Duodenal mucosa (tissue), 2 donors: ENCODE data around the gene VGLL3.

ENCODE experiments used
- H3K27ac ChIP-seq: one replicate; pipeline ENCODE4 v1.7.0; 2013; ENCODE audit warnings: low read depth, low read length
- H3K27me3 ChIP-seq, 2 donors: one replicate each; pipeline ENCODE4 v1.7.0; 2013; ENCODE audit warnings: low read length in 2 of 2, control low read depth in 1 of 2; ENCODE audit not compliant: insufficient read depth in 2 of 2, control insufficient read depth in 1 of 2
- H3K36me3 ChIP-seq, 2 donors: one replicate each; pipeline ENCODE4 v1.7.0; 2013; ENCODE audit warnings: low read length in 2 of 2, control low read depth in 1 of 2; ENCODE audit not compliant: insufficient read depth in 2 of 2, control insufficient read depth in 1 of 2
- H3K4me1 ChIP-seq, 2 donors: one replicate each; pipeline ENCODE4 v1.7.0; 2013; ENCODE audit warnings: low read length in 2 of 2, control low read depth in 1 of 2; ENCODE audit not compliant: insufficient read depth in 2 of 2, control insufficient read depth in 1 of 2
- H3K4me3 ChIP-seq, 2 donors: one replicate each; pipeline ENCODE4 v1.7.0; 2013; ENCODE audit warnings: low read length in 2 of 2, low read depth in 1 of 2
- H3K9ac ChIP-seq, 2 donors: one replicate each; pipeline ENCODE4 v1.7.0; 2013; ENCODE audit warnings: low read length in 2 of 2, low read depth in 1 of 2
- H3K9me3 ChIP-seq, 2 donors: one replicate each; pipeline ENCODE4 v1.7.0; 2013; ENCODE audit warnings: low read length in 2 of 2, control low read depth in 1 of 2; ENCODE audit not compliant: control insufficient read depth in 1 of 2

Gene VGLL3

GRCh38 chr3:87004883-87005282, 13.9 kb upstream of the VGLL3 start:
- no peaks in the 10 kb centered on the region for H3K27me3 ChIP-seq
- H3K4me1 ChIP-seq: no peaks in the 10 kb centered on the region
- H3K9ac ChIP-seq: no peak overlapping the region
- no peak overlapping the region for H3K4me3 ChIP-seq
- H3K36me3 ChIP-seq: no peaks in the 10 kb centered on the region
- H3K9me3 ChIP-seq: no peaks in the 10 kb centered on the region
- H3K27ac ChIP-seq: no peak overlapping the region

- Histone ChIP-seq H3K4me3 (no peak overlapping the region), H3K9me3 (no peaks in the 10 kb centered on the region), H3K27ac (no peak overlapping the region), H3K9ac (no peak overlapping the region), H3K36me3 (no peaks in the 10 kb centered on the region), H3K4me1 (no peaks in the 10 kb centered on the region), H3K27me3 (no peaks in the 10 kb centered on the region)
Observed at GRCh38 chr3:87002346-87002745, 11.4 kb upstream of the VGLL3 start.

GRCh38 chr3:87001473-87002098, 10.6 kb upstream of the VGLL3 start:
- Histone ChIP-seq H3K27ac (no peak overlapping the region), H3K9me3 (no peaks in the 10 kb centered on the region), H3K4me3 (no peak overlapping the region), H3K4me1 (no peaks in the 10 kb centered on the region), H3K36me3 (no peaks in the 10 kb centered on the region), H3K9ac (no peak overlapping the region), H3K27me3 (no peaks in the 10 kb centered on the region)

GRCh38 chr3:87000940-87001339, 10.0 kb upstream of the VGLL3 start:
- no peak overlapping the region for H3K27ac ChIP-seq
- H3K4me1 ChIP-seq: no peaks in the 10 kb centered on the region
- no peaks in the 10 kb centered on the region for H3K9me3 ChIP-seq
- no peak overlapping the region for H3K4me3 ChIP-seq
- H3K9ac ChIP-seq: no peak overlapping the region
- H3K36me3 ChIP-seq: no peaks in the 10 kb centered on the region
- H3K27me3 ChIP-seq: no peaks in the 10 kb centered on the region

GRCh38 chr3:86998569-86998968, 7.6 kb upstream of the VGLL3 start:
- H3K36me3 ChIP-seq: no peaks in the 10 kb centered on the region
- no peaks in the 10 kb centered on the region for H3K9me3 ChIP-seq
- H3K4me1 ChIP-seq: no peaks in the 10 kb centered on the region
- H3K27me3 ChIP-seq: no peaks in the 10 kb centered on the region
- H3K9ac ChIP-seq: no peak overlapping the region
- H3K27ac ChIP-seq: no peak overlapping the region
- no peak overlapping the region for H3K4me3 ChIP-seq

- H3K4me3 ChIP-seq: no peak overlapping the region
- H3K27ac ChIP-seq: no peak overlapping the region
- no peak overlapping the region for H3K9ac ChIP-seq
- H3K27me3 ChIP-seq: peaks cover 1 to 3% of the 10 kb centered on the region in 2 donors
- H3K4me1 ChIP-seq: no peaks in the 10 kb centered on the region
- no peaks in the 10 kb centered on the region for H3K36me3 ChIP-seq
- H3K9me3 ChIP-seq: no peaks in the 10 kb centered on the region
Observed at GRCh38 chr3:86996261-86996955, 5.5 kb upstream of the VGLL3 start.

GRCh38 chr3:86995537-86995936, 4.6 kb upstream of the VGLL3 start:
- no peaks in the 10 kb centered on the region for H3K4me1 ChIP-seq
- H3K27me3 ChIP-seq: peaks cover 4 to 6% of the 10 kb centered on the region in 2 donors
- no peaks in the 10 kb centered on the region for H3K36me3 ChIP-seq
- H3K27ac ChIP-seq: no peak overlapping the region
- no peaks in the 10 kb centered on the region for H3K9me3 ChIP-seq
- H3K9ac ChIP-seq: no peak overlapping the region
- no peak overlapping the region for H3K4me3 ChIP-seq

- Histone ChIP-seq H3K4me1 (no peaks in the 10 kb centered on the region), H3K36me3 (no peaks in the 10 kb centered on the region), H3K9ac (no peak overlapping the region), H3K27ac (no peak overlapping the region), H3K4me3 (no peak overlapping the region), H3K9me3 (no peaks in the 10 kb centered on the region), H3K27me3 (peaks cover 12 to 14% of the 10 kb centered on the region in 2 donors)
Observed at GRCh38 chr3:86993704-86994103, 2.8 kb upstream of the VGLL3 start.

GRCh38 chr3:86991840-86992435, 989 bp upstream of the VGLL3 start:
- H3K36me3 ChIP-seq: no peaks in the 10 kb centered on the region
- H3K27ac ChIP-seq: no peak overlapping the region
- no peak overlapping the region for H3K9ac ChIP-seq
- no peaks in the 10 kb centered on the region for H3K4me1 ChIP-seq
- peaks cover 12 to 14% of the 10 kb centered on the region in 2 donors for H3K27me3 ChIP-seq
- peak overlapping the region; percentile 64 to 73 for H3K4me3 ChIP-seq
- H3K9me3 ChIP-seq: no peaks in the 10 kb centered on the region

GRCh38 chr3:86991482-86991815, 500 bp upstream of the VGLL3 start:
- H3K27ac ChIP-seq: no peak overlapping the region
- peak overlapping the region; percentile 64 to 73 for H3K4me3 ChIP-seq
- H3K9ac ChIP-seq: peak overlapping the region in 1 of 2 donors; percentile 56
- H3K9me3 ChIP-seq: no peaks in the 10 kb centered on the region
- no peaks in the 10 kb centered on the region for H3K4me1 ChIP-seq
- H3K27me3 ChIP-seq: peaks cover 12 to 14% of the 10 kb centered on the region in 2 donors
- H3K36me3 ChIP-seq: no peaks in the 10 kb centered on the region
